GM12878 (cell line): ENCODE data around the gene PRPF31. TPM values are rescaled to one million over a fixed set of nuclear protein-coding genes. Genes with fewer than 3 reads are reported as not detected.

Experiments
- ATAC-seq: fragments of 200-7000 bp; cut with Tn5 transposase; 3 replicates; pipeline ENCODE4 v1.9.1; 2020; ENCODE audit warnings: mild to moderate bottlenecking, moderate library complexity
- BruUV-seq: library from RNA; stranded (reverse); fragments of 400-500 nt; replicated peaks from 2 replicates; lab custom pipeline; 2021; lab: Mats Ljungman, UMichigan
- CTCF ChIA-PET: fragments of 300-600 bp; sonication (Branson Sonifier 250); formaldehyde crosslinking; extraction: SDS; loops from one replicate; lab custom pipeline; 2021; ENCODE audit warnings: inconsistent platforms; lab: Yijun Ruan, JAX
- POLR2A ChIA-PET: fragments of 350-600 bp; formaldehyde crosslinking; extraction: SDS; loops from one replicate; lab custom pipeline; 2021; ENCODE audit warnings: inconsistent platforms; lab: Charles Lee
- RAD21 ChIA-PET: fragments of 300-600 bp; sonication (Branson Sonifier 250); formaldehyde crosslinking; loops from one replicate; lab custom pipeline; 2023; ENCODE audit warnings: antibody characterized with exemption; ENCODE audit not compliant: unreplicated experiment; lab: Charles Lee
- SMC1A ChIA-PET: fragments of 300-600 bp; sonication (Branson Sonifier 250); formaldehyde crosslinking; loops from one replicate; lab custom pipeline; 2023; ENCODE audit not compliant: unreplicated experiment, uncharacterized antibody; lab: Charles Lee
- DNase-seq: peaks from one replicate; pipeline ENCODE4 v3.0.0-alpha.2; 2011; ENCODE audit warnings: low read depth, low spot score
- FAIRE-seq: peaks from 3 replicates; lab custom pipeline; 2011; peaks lifted over from hg19 to GRCh38; lab: Jason Lieb, UNC
- H2AFZ ChIP-seq: 2 replicates; pipeline ENCODE4 v1.6.0; 2011; ENCODE audit warnings: low read depth, low read length, control low read depth; ENCODE audit not compliant: control insufficient read depth
- H3K27ac ChIP-seq: 2 replicates; pipeline ENCODE4 v1.5.1; 2011; ENCODE audit warnings: control low read depth; ENCODE audit not compliant: control insufficient read depth, insufficient read depth
- H3K27me3 ChIP-seq, 2 experiments: replicated peaks in 1 of 2; 2 replicates each; pipeline versions ENCODE4 v1.6.0 to v1.6.1; 2011; ENCODE audit warnings: low read length in 1 of 2; ENCODE audit not compliant: control insufficient read depth in 2 of 2, insufficient read depth in 2 of 2
- H3K36me3 ChIP-seq, 2 experiments: 2 replicates each; pipeline ENCODE4 v1.5.1; 2011; ENCODE audit warnings: low read length in 1 of 2; ENCODE audit not compliant: control insufficient read depth in 2 of 2, insufficient read depth in 2 of 2
- H3K4me1 ChIP-seq: 2 replicates; pipeline ENCODE4 v1.6.1; 2011; ENCODE audit warnings: mild to moderate bottlenecking, low read length, moderate library complexity, mixed read lengths; ENCODE audit not compliant: control insufficient read depth, insufficient read depth
- H3K4me2 ChIP-seq: 2 replicates; pipeline ENCODE4 v1.6.0; 2011; ENCODE audit warnings: control low read depth; ENCODE audit not compliant: control insufficient read depth, insufficient read depth
- H3K4me3 ChIP-seq: fragments of 200-600 bp; sonication (generic); 2 replicates; pipeline ENCODE4 v1.5.1; 2016
- H3K79me2 ChIP-seq: 2 replicates; pipeline ENCODE4 v1.6.0; 2011; ENCODE audit warnings: low read length; ENCODE audit not compliant: control insufficient read depth, insufficient read depth
- H3K9ac ChIP-seq: 2 replicates; pipeline ENCODE4 v1.8.0; 2011; ENCODE audit warnings: low read length, control low read depth, mixed read lengths; ENCODE audit not compliant: control insufficient read depth, insufficient read depth
- H3K9me3 ChIP-seq: replicated peaks from 3 replicates; pipeline ENCODE4 v1.5.1; 2011; ENCODE audit warnings: mild to moderate bottlenecking, low read length; ENCODE audit not compliant: control insufficient read depth, insufficient read depth
- H4K20me1 ChIP-seq: 2 replicates; pipeline ENCODE4 v1.6.0; 2011; ENCODE audit not compliant: control insufficient read depth, insufficient read depth
- ASH2L ChIP-seq: fragments of 300-600, 200-600 bp; sonication (generic); IDR thresholded peaks from 2 replicates; pipeline ENCODE4 v1.6.1; 2017; ENCODE audit warnings: low read depth, mild to moderate bottlenecking, borderline replicate concordance
- CBX3 ChIP-seq: fragments of 200-600 bp; sonication (generic); IDR thresholded peaks from 2 replicates; pipeline ENCODE4 v1.6.1; 2016; ENCODE audit warnings: low read depth, borderline replicate concordance
- CUX1 ChIP-seq: IDR thresholded peaks from 2 replicates; pipeline ENCODE4 v1.6.1; 2012; ENCODE audit warnings: improper control_type of control experiment, low read depth, low read length; ENCODE audit not compliant: insufficient replicate concordance
- E2F8 ChIP-seq: fragments of 450-650 bp; IDR thresholded peaks from 2 replicates; pipeline ENCODE4 v1.6.1; 2018; ENCODE audit warnings: mild to moderate bottlenecking, low read depth, moderate library complexity; ENCODE audit not compliant: partially characterized antibody
- EZH2 ChIP-seq: IDR thresholded peaks from 2 replicates; pipeline ENCODE4 v1.6.1; 2012; ENCODE audit warnings: low read depth, mild to moderate bottlenecking, control low read depth, inconsistent platforms, low read length, borderline replicate concordance; ENCODE audit not compliant: control insufficient read depth
- GATAD2B ChIP-seq: fragments of 450-650 bp; conservative IDR thresholded peaks from 2 replicates; pipeline ENCODE4 v1.6.1; 2017; ENCODE audit warnings: low read depth, mild to moderate bottlenecking, moderate library complexity
- IRF3 ChIP-seq: fragments of 450-650 bp; IDR thresholded peaks from 2 replicates; pipeline ENCODE4 v1.6.1; 2014; ENCODE audit warnings: mild to moderate bottlenecking
- MYC ChIP-seq: IDR thresholded peaks from 2 replicates; pipeline ENCODE4 v1.6.1; 2011; ENCODE audit warnings: mild to moderate bottlenecking, low read length, moderate library complexity, inconsistent platforms; ENCODE audit not compliant: insufficient read depth, insufficient replicate concordance, insufficient read length, severe bottlenecking
- NFYB ChIP-seq: IDR thresholded peaks from 2 replicates; pipeline ENCODE4 v1.6.1; 2011; ENCODE audit warnings: low read depth, mild to moderate bottlenecking, low read length, improper control_type of control experiment, moderate library complexity; ENCODE audit not compliant: insufficient read depth
- POLR2AphosphoS2 ChIP-seq: IDR thresholded peaks from 2 replicates; pipeline ENCODE4 v1.6.1; 2011; ENCODE audit warnings: low read depth, mild to moderate bottlenecking, low read length, improper control_type of control experiment, moderate library complexity
- RELA ChIP-seq: fragments of 450-650 bp; IDR thresholded peaks from 2 replicates; pipeline ENCODE4 v1.8.0; 2014; ENCODE audit warnings: borderline replicate concordance; ENCODE audit not compliant: partially characterized antibody
- SMAD5 ChIP-seq: IDR thresholded peaks from 2 replicates; pipeline ENCODE4 v1.6.1; 2016; ENCODE audit warnings: antibody characterized with exemption, low read depth
- TARDBP ChIP-seq: IDR thresholded peaks from 2 replicates; pipeline ENCODE4 v1.6.1; 2016; ENCODE audit warnings: borderline replicate concordance
- WGBS: methylation state at CpG from one replicate; pipeline ENCODE4 v1.1.6; 2016; ENCODE audit warnings: low lambda C conversion rate; ENCODE audit not compliant: insufficient replicate concordance, insufficient coverage; ENCODE audit errors: missing lambda C conversion rate; 5-methylcytosine and 5-hydroxymethylcytosine counted together
- in situ Hi-C: fragments of 300-500 bp; cut with MboI; formaldehyde crosslinking; loops from 9 replicates; pipeline ENCODE4 v1.14.3; 2018; ENCODE audit warnings: mixed read lengths
- intact Hi-C: fragments of 100-400 bp; cut with micrococcal nuclease; formaldehyde crosslinking; loops from one replicate; pipeline ENCODE4 v1.14.2; 2022; ENCODE audit not compliant: unreplicated experiment
- polyA plus RNA-seq, 11 experiments: library from polyadenylated mRNA; depleted of rRNA in 4 of 11; unstranded in 6 of 11; stranded (reverse) in 5 of 11; fragments of >200 nt; fragmentation: Nextera tagmentation in 4 of 11; fragmentation: Illumina TruSeq in 1 of 11; extraction: Ambion mirVana in 4 of 11; extraction: Trizol in 1 of 11; gene quantifications; 1 replicate in 1 of 11; 2 replicates in 10 of 11; pipeline versions ENCODE4 v1.2.1 to v1.2.3, GENCODE V29; 2011 to 2016; ENCODE audit warnings: inconsistent platforms in 2 of 11, missing spikeins in 2 of 11, low read depth in 1 of 11
- total RNA-seq, 4 experiments: library from RNA; depleted of rRNA in 3 of 4; stranded (reverse); fragments of >200 nt in 3 of 4; fragmentation: Illumina TruSeq in 1 of 4; extraction: Trizol in 1 of 4; gene quantifications; 2 replicates each; pipeline versions ENCODE4 v1.2.1 to v1.2.3, GENCODE V29; 2013 to 2021

PRPF31 gene
- total and polyA plus RNA-seq, 10 of the 15 experiments (the other 5 are each of a cell fraction or from before 2014, with no cell fraction given): 2.7 to 170 (median 69.7) TPM

- no peak overlapping the region for H2AFZ ChIP-seq
- intact Hi-C loops (no loop called here), in situ Hi-C loops (no loop called here)
- H3K4me2 ChIP-seq: no peak overlapping the region
- H3K36me3 ChIP-seq: peaks cover 0 to under 1% of the 10 kb centered on the region in 2 experiments; a peak in 1 of 4 replicates
- no TSS peak for BruUV-seq
- no peaks in the 10 kb centered on the region for H3K27me3 ChIP-seq
- WGBS: 74% methylated on average over 24 of the region's 25 CpGs
- no peak overlapping the region for H3K27ac ChIP-seq
- DNase-seq (no peak), ATAC-seq (no peak), FAIRE-seq (no peak)
- RAD21 ChIA-PET: no interaction called here
- SMC1A ChIA-PET: interaction anchor here (1.3 kb wide), 1 partner anchor 216 kb away, joined by 4 read pairs; no protein-coding TSS in a partner anchor
- CTCF ChIA-PET: interaction anchor here (1.0 to 1.4 kb wide), 2 partner anchors 15 to 37 kb away, joined by 4 to 5 read pairs; partner anchors contain the start of genes CNOT3 and MBOAT7
- no peaks in the 10 kb centered on the region for H3K9me3 ChIP-seq
- no peak overlapping the region for H3K4me3 ChIP-seq
- H4K20me1 ChIP-seq: no peaks in the 10 kb centered on the region
- H3K79me2 ChIP-seq: no peaks in the 10 kb centered on the region
- no peak overlapping the region for H3K9ac ChIP-seq
- POLR2A ChIA-PET: no interaction called here
- no peaks in the 10 kb centered on the region for H3K4me1 ChIP-seq
- no peak for TF ChIP-seq EZH2
- no peak for TF ChIP-seq MYC
- no peak for TF ChIP-seq TARDBP
- TF ChIP-seq IRF3: no peak
- TF ChIP-seq RELA: no peak
- no peak for TF ChIP-seq CUX1
- TF ChIP-seq POLR2AphosphoS2: no peak
- TF ChIP-seq GATAD2B: no peak
- no peak for TF ChIP-seq NFYB
- no peak for TF ChIP-seq E2F8
- TF ChIP-seq ASH2L: no peak
- no peak for TF ChIP-seq SMAD5
- TF ChIP-seq CBX3: no peak
These were observed 58.6 kb downstream of the PRPF31 start for GRCh38 chr19:54173951-54174834.
